ENCODE data around the gene CMTM4.

CMTM4 gene

GRCh38 chr16:66719246-66719645 lies 22.7 kb upstream of the CMTM4 start:
- TF ChIP-seq CTCF (IDR thresholded peaks at IDR 0.05; ENCODE audit: low read depth, low read length, missing control alignments) = no peak
- in situ Hi-C loops (cut with HindIII; ENCODE audit: low sequenced_read_pairs) = no loop called here
- H3K4me3 ChIP-seq (ENCODE audit: low read depth, low read length) = no peak overlapping the region
- DNase-seq (ENCODE audit: low read depth) = no peak

- no peak for TF ChIP-seq CTCF (IDR thresholded peaks at IDR 0.05; ENCODE audit: low read depth, low read length, missing control alignments)
- in situ Hi-C loops (cut with HindIII; ENCODE audit: low sequenced_read_pairs) = no loop called here
- no peak overlapping the region for H3K4me3 ChIP-seq (ENCODE audit: low read depth, low read length)
- no peak for DNase-seq (ENCODE audit: low read depth)
Measured at GRCh38 chr16:66717776-66718175, 21.2 kb upstream of the CMTM4 start.

GRCh38 chr16:66717112-66717675 lies 20.7 kb upstream of the CMTM4 start:
- in situ Hi-C loops (cut with HindIII; ENCODE audit: low sequenced_read_pairs) = no loop called here
- peak; percentile 22 for DNase-seq (ENCODE audit: low read depth)
- H3K4me3 ChIP-seq (ENCODE audit: low read depth, low read length) = no peak overlapping the region

GRCh38 chr16:66714654-66715307 lies 18.2 kb upstream of the CMTM4 start:
- in situ Hi-C loops (cut with HindIII; ENCODE audit: low sequenced_read_pairs) = no loop called here
- TF ChIP-seq CTCF (IDR thresholded peaks at IDR 0.05; ENCODE audit: low read depth, low read length, missing control alignments) = no peak
- DNase-seq (ENCODE audit: low read depth) = peak; percentile 37
- no peak overlapping the region for H3K4me3 ChIP-seq (ENCODE audit: low read depth, low read length)

More at GRCh38 chr16:66717112-66717675, 20.7 kb upstream of the CMTM4 start:
- TF ChIP-seq CTCF (IDR thresholded peaks at IDR 0.05; ENCODE audit: low read depth, low read length, missing control alignments) = peak; percentile 64

GRCh38 chr16:66714062-66714461 lies 17.5 kb upstream of the CMTM4 start:
- in situ Hi-C loops (cut with HindIII; ENCODE audit: low sequenced_read_pairs) = no loop called here
- DNase-seq (ENCODE audit: low read depth) = no peak
- no peak for TF ChIP-seq CTCF (IDR thresholded peaks at IDR 0.05; ENCODE audit: low read depth, low read length, missing control alignments)
- H3K4me3 ChIP-seq (ENCODE audit: low read depth, low read length) = no peak overlapping the region

- no peak overlapping the region for H3K4me3 ChIP-seq (ENCODE audit: low read depth, low read length)
- TF ChIP-seq CTCF (IDR thresholded peaks at IDR 0.05; ENCODE audit: low read depth, low read length, missing control alignments) = no peak
- DNase-seq (ENCODE audit: low read depth) = no peak
- in situ Hi-C loops (cut with HindIII; ENCODE audit: low sequenced_read_pairs) = no loop called here
Measured at GRCh38 chr16:66713076-66713475, 16.5 kb upstream of the CMTM4 start.

Measured in astrocyte of the cerebellum (primary cell).